ENCODE data around the gene VPS37C.
"Not testable (repeated sequence)": the region's sequence is repeated elsewhere in the genome, so short reads cannot be mapped to it uniquely, and the experiment has no call there.

DNA sequence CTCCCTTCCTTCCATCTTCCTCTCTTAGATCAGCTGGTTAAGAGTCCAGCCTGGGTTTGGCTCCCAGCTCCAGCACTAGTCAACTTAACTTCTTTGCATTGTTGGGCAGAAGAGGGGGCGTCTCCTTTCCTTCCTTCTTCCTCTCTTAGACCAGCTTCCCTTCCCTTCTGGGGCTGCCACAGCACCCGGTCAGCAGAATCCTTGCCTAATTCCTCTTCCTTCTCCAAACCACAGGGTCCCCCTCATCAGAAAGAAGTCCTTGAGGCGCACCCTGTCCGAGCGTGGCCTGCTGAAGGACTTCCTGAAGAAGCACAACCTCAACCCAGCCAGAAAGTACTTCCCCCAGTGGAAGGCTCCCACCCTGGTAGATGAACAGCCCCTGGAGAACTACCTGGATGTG, 42.6 kb upstream of the VPS37C start:
- TF ChIP-seq POLR2A (IDR thresholded peaks at IDR 0.05) = not testable (repeated sequence)
- TF ChIP-seq, protein P1, sequence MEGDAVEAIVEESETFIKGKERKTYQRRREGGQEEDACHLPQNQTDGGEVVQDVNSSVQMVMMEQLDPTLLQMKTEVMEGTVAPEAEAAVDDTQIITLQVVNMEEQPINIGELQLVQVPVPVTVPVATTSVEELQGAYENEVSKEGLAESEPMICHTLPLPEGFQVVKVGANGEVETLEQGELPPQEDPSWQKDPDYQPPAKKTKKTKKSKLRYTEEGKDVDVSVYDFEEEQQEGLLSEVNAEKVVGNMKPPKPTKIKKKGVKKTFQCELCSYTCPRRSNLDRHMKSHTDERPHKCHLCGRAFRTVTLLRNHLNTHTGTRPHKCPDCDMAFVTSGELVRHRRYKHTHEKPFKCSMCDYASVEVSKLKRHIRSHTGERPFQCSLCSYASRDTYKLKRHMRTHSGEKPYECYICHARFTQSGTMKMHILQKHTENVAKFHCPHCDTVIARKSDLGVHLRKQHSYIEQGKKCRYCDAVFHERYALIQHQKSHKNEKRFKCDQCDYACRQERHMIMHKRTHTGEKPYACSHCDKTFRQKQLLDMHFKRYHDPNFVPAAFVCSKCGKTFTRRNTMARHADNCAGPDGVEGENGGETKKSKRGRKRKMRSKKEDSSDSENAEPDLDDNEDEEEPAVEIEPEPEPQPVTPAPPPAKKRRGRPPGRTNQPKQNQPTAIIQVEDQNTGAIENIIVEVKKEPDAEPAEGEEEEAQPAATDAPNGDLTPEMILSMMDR (IDR thresholded peaks at IDR 0.05) = not testable (repeated sequence)

Measured in body of pancreas (tissue), 4 donors.